SK-N-MC (cell line): ENCODE data around the gene SDK1.

Experiments used
- EZH2 ChIP-seq: fragments of 200-600 bp; sonication (generic); IDR thresholded peaks from one replicate; pipeline ENCODE4 v1.6.1; 2017; ENCODE audit warnings: antibody characterized with exemption
- FOXP2 ChIP-seq: optimal IDR thresholded peaks from 2 replicates; pipeline ENCODE3; 2011; ENCODE audit warnings: mild to moderate bottlenecking, moderate library complexity; ENCODE audit not compliant: insufficient read depth; ENCODE audit errors: extremely low read length, control extremely low read depth
- POLR2AphosphoS5 ChIP-seq: IDR thresholded peaks from 2 replicates; pipeline ENCODE4 v1.6.1; 2012; ENCODE audit warnings: mild to moderate bottlenecking, low read depth, low read length, borderline replicate concordance

- no peak for TF ChIP-seq EZH2
- TF ChIP-seq POLR2AphosphoS5: no peak
- no peak for TF ChIP-seq FOXP2
Measured at GRCh38 chr7:4267341-4268039, 966.4 kb downstream of the SDK1 start.
